Mesenchymal stem cell (in vitro differentiated cells and primary cell): Measurements from ENCODE around the gene SUSD3.
A peak's percentile ranks its signal among the peaks of the same experiment; 100 is the strongest.

Experiments used
- DNase-seq: peaks from one replicate; pipeline ENCODE4 v3.0.0-alpha.2; 2013
- H2AFZ ChIP-seq: one replicate; pipeline ENCODE4 v1.6.1; 2013; ENCODE audit warnings: low read depth, mild to moderate bottlenecking, control low read depth, inconsistent platforms, low read length, moderate library complexity
- H2AK5ac ChIP-seq: 2 replicates; pipeline ENCODE4 v1.6.1; 2013; ENCODE audit warnings: low read length, moderate library complexity, mild to moderate bottlenecking, inconsistent platforms; ENCODE audit not compliant: severe bottlenecking
- H2BK120ac ChIP-seq: one replicate; pipeline ENCODE4 v1.6.1; 2013; ENCODE audit warnings: low read depth, mild to moderate bottlenecking, inconsistent platforms, low read length, moderate library complexity
- H2BK12ac ChIP-seq, 2 experiments: one replicate each; pipeline ENCODE4 v1.6.1; 2013; ENCODE audit warnings: inconsistent platforms in 2 of 2, low read length in 2 of 2, mild to moderate bottlenecking in 2 of 2, moderate library complexity in 2 of 2, control low read depth in 1 of 2
- H2BK15ac ChIP-seq: one replicate; pipeline ENCODE4 v1.6.1; 2013; ENCODE audit warnings: mild to moderate bottlenecking, low read depth, inconsistent platforms; ENCODE audit not compliant: poor library complexity, severe bottlenecking
- H2BK5ac ChIP-seq: 2 replicates; pipeline ENCODE4 v1.6.1; 2013; ENCODE audit warnings: low read depth, mild to moderate bottlenecking, low read length, control low read depth, inconsistent platforms; ENCODE audit not compliant: poor library complexity, severe bottlenecking
- H3K14ac ChIP-seq, 2 experiments: one replicate each; pipeline ENCODE4 v1.6.1; 2013; ENCODE audit warnings: inconsistent platforms in 2 of 2, low read length in 2 of 2, control low read depth in 1 of 2, mild to moderate bottlenecking in 1 of 2, moderate library complexity in 1 of 2
- H3K18ac ChIP-seq, 2 experiments: one replicate each; pipeline ENCODE4 v1.6.1; 2013; ENCODE audit warnings: inconsistent platforms in 2 of 2, low read length in 2 of 2, control low read depth in 1 of 2, low read depth in 1 of 2, mild to moderate bottlenecking in 1 of 2
- H3K23ac ChIP-seq, 2 experiments: one replicate each; pipeline ENCODE4 v1.6.1; 2013; ENCODE audit warnings: inconsistent platforms in 2 of 2, low read length in 2 of 2, mild to moderate bottlenecking in 2 of 2, moderate library complexity in 2 of 2, control low read depth in 1 of 2
- H3K27ac ChIP-seq: 2 replicates; pipeline ENCODE4 v1.5.1; 2013; ENCODE audit warnings: mild to moderate bottlenecking, moderate library complexity, low read length, control low read depth, inconsistent platforms; ENCODE audit not compliant: poor library complexity, severe bottlenecking
- H3K27me3 ChIP-seq, 2 experiments: 2 replicates each; pipeline versions ENCODE4 v1.6.1 to v1.7.0; 2013; ENCODE audit warnings: low read length in 2 of 2, mild to moderate bottlenecking in 2 of 2, moderate library complexity in 2 of 2, control low read depth in 1 of 2, inconsistent platforms in 1 of 2; ENCODE audit not compliant: control insufficient read depth in 1 of 2, insufficient read depth in 1 of 2
- H3K36me3 ChIP-seq, 2 experiments: 2 replicates each; pipeline versions ENCODE4 v1.6.1 to v1.7.0; 2013; ENCODE audit warnings: low read length in 2 of 2, control low read depth in 1 of 2, inconsistent platforms in 1 of 2, low read depth in 1 of 2, mild to moderate bottlenecking in 1 of 2; ENCODE audit not compliant: insufficient read depth in 2 of 2, control insufficient read depth in 1 of 2
- H3K4ac ChIP-seq, 2 experiments: one replicate each; pipeline ENCODE4 v1.6.1; 2013; ENCODE audit warnings: inconsistent platforms in 2 of 2, low read length in 2 of 2, mild to moderate bottlenecking in 2 of 2, moderate library complexity in 2 of 2, control low read depth in 1 of 2, low read depth in 1 of 2
- H3K4me1 ChIP-seq: 2 replicates; pipeline ENCODE4 v1.6.1; 2013; ENCODE audit warnings: low read depth, low read length, control low read depth; ENCODE audit not compliant: control insufficient read depth, insufficient read depth
- H3K4me2 ChIP-seq: 2 replicates; pipeline ENCODE4 v1.6.1; 2013; ENCODE audit warnings: low read length, mild to moderate bottlenecking, inconsistent platforms; ENCODE audit not compliant: poor library complexity, severe bottlenecking
- H3K4me3 ChIP-seq, 2 experiments: 2 replicates each; pipeline versions ENCODE4 v1.5.1 to v1.7.0; 2013; ENCODE audit warnings: low read length in 2 of 2, mild to moderate bottlenecking in 2 of 2, control low read depth in 1 of 2, low read depth in 1 of 2; ENCODE audit not compliant: insufficient read depth in 1 of 2
- H3K79me1 ChIP-seq: replicated peaks from 2 replicates; pipeline ENCODE4 v1.6.1; 2013; ENCODE audit warnings: mild to moderate bottlenecking, control low read depth, low read length, inconsistent platforms; ENCODE audit not compliant: poor library complexity, severe bottlenecking
- H3K9ac ChIP-seq: 2 replicates; pipeline ENCODE4 v1.7.0; 2013; ENCODE audit warnings: mild to moderate bottlenecking, low read length, moderate library complexity
- H3K9me3 ChIP-seq: 2 replicates; pipeline ENCODE4 v1.7.0; 2013; ENCODE audit warnings: mild to moderate bottlenecking, low read length; ENCODE audit not compliant: control insufficient read depth
- H4K8ac ChIP-seq: one replicate; pipeline ENCODE4 v1.6.1; 2013; ENCODE audit warnings: inconsistent platforms, mild to moderate bottlenecking, low read length, moderate library complexity
- H4K91ac ChIP-seq: one replicate; pipeline ENCODE4 v1.6.1; 2013; ENCODE audit warnings: mild to moderate bottlenecking, low read length, inconsistent platforms
- WGBS: methylation state at CpG from one replicate; pipeline ENCODE4 v1.1.7; 2013; ENCODE audit warnings: mixed read lengths; 5-methylcytosine and 5-hydroxymethylcytosine counted together

Gene SUSD3

GRCh38 chr9:93049491-93049890, 9.0 kb upstream of the SUSD3 start:
- no peak overlapping the region for H4K91ac ChIP-seq
- H2BK12ac ChIP-seq = no peak overlapping the region
- no peak overlapping the region for H3K4me2 ChIP-seq
- H3K23ac ChIP-seq = no peak overlapping the region
- H2BK15ac ChIP-seq = no peak overlapping the region
- H3K79me1 ChIP-seq = no peaks in the 10 kb centered on the region
- H2AFZ ChIP-seq = no peak overlapping the region
- H4K8ac ChIP-seq = no peak overlapping the region
- H3K9ac ChIP-seq = no peak overlapping the region
- H3K4me1 ChIP-seq = no peaks in the 10 kb centered on the region
- H3K18ac ChIP-seq = no peak overlapping the region
- no peak overlapping the region for H3K4me3 ChIP-seq
- H3K27me3 ChIP-seq = peaks cover 11 to 18% of the 10 kb centered on the region in 2 experiments
- peak overlapping the region in 1 of 2 experiments; percentile 75 for H3K14ac ChIP-seq
- no peak overlapping the region for H2BK120ac ChIP-seq
- H3K27ac ChIP-seq = no peak overlapping the region
- H3K4ac ChIP-seq = no peak overlapping the region
- no peaks in the 10 kb centered on the region for H3K36me3 ChIP-seq
- H2AK5ac ChIP-seq = no peak overlapping the region
- WGBS = 72% methylated on average over 4 of the region's 4 CpGs
- DNase-seq = no peak
- H2BK5ac ChIP-seq = no peak overlapping the region
- peaks cover 5% of the 10 kb centered on the region for H3K9me3 ChIP-seq

DNA sequence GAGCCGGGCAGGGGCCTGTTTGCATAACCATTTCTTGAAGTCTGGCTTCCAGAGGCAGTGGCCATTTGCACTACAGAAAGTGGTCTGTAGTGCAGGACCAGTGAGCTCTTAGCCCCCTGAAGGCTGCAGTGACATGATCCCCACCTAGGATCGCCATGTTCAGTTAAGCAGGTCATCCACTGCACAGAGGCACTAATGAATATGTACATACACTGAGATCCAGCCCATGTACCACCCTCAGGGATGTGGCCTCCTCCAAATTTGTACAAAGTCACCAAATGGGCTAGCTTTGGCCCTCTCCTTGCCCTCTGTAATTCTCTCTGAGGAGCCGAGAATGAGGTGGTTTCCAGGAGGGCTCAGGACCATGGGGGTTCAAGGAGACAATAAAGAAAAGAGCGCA, 8.3 kb upstream of the SUSD3 start:
- H3K79me1 ChIP-seq = no peaks in the 10 kb centered on the region
- no peak overlapping the region for H4K91ac ChIP-seq
- H3K4ac ChIP-seq = no peak overlapping the region
- no peak overlapping the region for H2BK120ac ChIP-seq
- no peak overlapping the region for H3K18ac ChIP-seq
- 93% methylated on average over 4 of the region's 4 CpGs for WGBS
- no peak overlapping the region for H2BK12ac ChIP-seq
- H3K4me1 ChIP-seq = no peaks in the 10 kb centered on the region
- H3K27me3 ChIP-seq = peaks cover 11 to 18% of the 10 kb centered on the region in 2 experiments
- no peak overlapping the region for H3K23ac ChIP-seq
- H2AK5ac ChIP-seq = no peak overlapping the region
- H3K14ac ChIP-seq = no peak overlapping the region
- no peak for DNase-seq
- H3K27ac ChIP-seq = no peak overlapping the region
- H2BK5ac ChIP-seq = no peak overlapping the region
- H3K9me3 ChIP-seq = peaks cover 5% of the 10 kb centered on the region
- H3K4me2 ChIP-seq = no peak overlapping the region
- no peak overlapping the region for H4K8ac ChIP-seq
- no peaks in the 10 kb centered on the region for H3K36me3 ChIP-seq
- H2AFZ ChIP-seq = no peak overlapping the region
- H2BK15ac ChIP-seq = no peak overlapping the region
- H3K9ac ChIP-seq = no peak overlapping the region
- H3K4me3 ChIP-seq = no peak overlapping the region

GRCh38 chr9:93051680-93052089, 6.8 kb upstream of the SUSD3 start:
- Histone ChIP-seq H3K4ac (no peak overlapping the region), H3K27me3 (peaks cover 10 to 18% of the 10 kb centered on the region in 2 experiments), H4K91ac (no peak overlapping the region), H3K18ac (no peak overlapping the region), H2BK12ac (no peak overlapping the region), H3K36me3 (no peaks in the 10 kb centered on the region), H2BK120ac (no peak overlapping the region), H3K14ac (no peak overlapping the region), H3K4me3 (no peak overlapping the region), H3K9ac (no peak overlapping the region), H2AFZ (no peak overlapping the region), H3K9me3 (no peaks in the 10 kb centered on the region), H2AK5ac (no peak overlapping the region), H3K4me2 (no peak overlapping the region), H3K79me1 (no peaks in the 10 kb centered on the region), H2BK15ac (no peak overlapping the region), H3K23ac (no peak overlapping the region), H3K27ac (no peak overlapping the region), H4K8ac (no peak overlapping the region), H3K4me1 (no peaks in the 10 kb centered on the region), H2BK5ac (no peak overlapping the region)
- no peak for DNase-seq
- 59% methylated on average over 6 of the region's 6 CpGs for WGBS

DNA sequence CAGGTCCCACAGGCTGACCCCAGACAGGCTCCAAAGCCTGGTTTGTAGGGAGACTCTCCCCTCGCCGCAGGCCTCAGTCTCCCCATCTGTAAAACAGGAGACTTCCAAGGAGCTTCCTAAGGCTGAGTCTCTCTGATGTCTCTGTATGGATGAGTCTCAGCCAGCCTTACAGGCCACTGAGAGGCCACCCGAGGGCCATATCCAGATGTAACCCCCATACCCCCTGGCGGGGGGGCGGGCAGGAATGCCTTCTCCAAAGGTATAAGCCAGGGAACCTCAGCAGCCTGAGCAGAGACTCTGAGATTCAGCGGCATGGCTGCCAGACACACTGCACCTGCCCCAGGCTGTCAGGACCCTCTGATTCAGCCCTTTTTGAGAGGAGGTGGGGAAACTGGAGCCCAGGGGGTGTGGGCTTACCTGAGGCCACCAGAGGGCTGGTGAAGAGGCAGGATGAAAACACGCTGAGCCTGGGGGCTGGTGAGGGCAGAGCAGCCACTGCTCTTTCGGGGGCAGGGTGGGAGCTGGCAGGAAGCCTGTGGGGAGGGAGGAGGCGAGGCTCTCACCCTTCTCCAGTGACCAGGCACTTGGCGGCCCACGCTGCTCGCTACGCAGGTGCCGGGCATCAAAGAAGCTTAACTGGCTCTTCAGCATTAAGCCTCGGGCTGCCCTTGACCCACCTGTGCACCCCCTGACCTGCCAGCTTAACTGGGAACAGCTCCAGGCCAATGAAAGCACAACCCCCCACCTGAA, 5.5 kb upstream of the SUSD3 start:
- H3K27ac ChIP-seq = no peak overlapping the region
- H3K14ac ChIP-seq = peak overlapping the region in 1 of 2 experiments; percentile 36
- no peak overlapping the region for H3K4ac ChIP-seq
- peaks cover under 1% of the 10 kb centered on the region for H3K4me1 ChIP-seq
- H2AK5ac ChIP-seq = no peak overlapping the region
- H4K91ac ChIP-seq = no peak overlapping the region
- H3K9me3 ChIP-seq = no peaks in the 10 kb centered on the region
- no peak for DNase-seq
- H3K79me1 ChIP-seq = no peaks in the 10 kb centered on the region
- no peak overlapping the region for H3K23ac ChIP-seq
- no peak overlapping the region for H3K4me3 ChIP-seq
- peaks cover 0 to 3% of the 10 kb centered on the region in 2 experiments for H3K36me3 ChIP-seq
- peaks cover 3 to 24% of the 10 kb centered on the region in 2 experiments for H3K27me3 ChIP-seq
- H2BK5ac ChIP-seq = no peak overlapping the region
- H2BK12ac ChIP-seq = no peak overlapping the region
- no peak overlapping the region for H2BK120ac ChIP-seq
- H3K9ac ChIP-seq = no peak overlapping the region
- H2BK15ac ChIP-seq = no peak overlapping the region
- H3K4me2 ChIP-seq = no peak overlapping the region
- H4K8ac ChIP-seq = no peak overlapping the region
- WGBS = 70% methylated on average over 15 of the region's 15 CpGs
- H2AFZ ChIP-seq = no peak overlapping the region
- H3K18ac ChIP-seq = no peak overlapping the region
